Measurements from ENCODE around the gene METTL25B. TPM values are rescaled to one million over a fixed set of nuclear protein-coding genes. Genes with fewer than 3 reads are reported as not detected.

The METTL25B gene
- total RNA-seq, 1 donor, result 8.3 TPM

GRCh38 chr1:156696755-156697154 is 31.5 kb upstream of the METTL25B start:
- Histone ChIP-seq H2AFZ (ENCODE audit: low read length) (no peak overlapping the region), H3K9me3 (ENCODE audit: low read depth, low read length) (no peaks in the 10 kb centered on the region), H4K20me1 (ENCODE audit: insufficient read depth, low read length) (no peaks in the 10 kb centered on the region), H3K27me3 (ENCODE audit: insufficient read depth, low read length) (peaks cover 5% of the 10 kb centered on the region), H3K36me3 (ENCODE audit: insufficient read depth, low read length) (no peaks in the 10 kb centered on the region), H3K4me3 (ENCODE audit: insufficient read depth, low read length) (no peak overlapping the region), H3K4me1 (ENCODE audit: insufficient read depth, low read length) (peaks cover 6% of the 10 kb centered on the region), H3K79me2 (ENCODE audit: insufficient read depth, low read length) (no peaks in the 10 kb centered on the region), H3K27ac (ENCODE audit: low read depth, low read length) (no peak overlapping the region), H3K4me2 (ENCODE audit: insufficient read depth, low read length) (no peak overlapping the region)
- TF ChIP-seq, protein P1, sequence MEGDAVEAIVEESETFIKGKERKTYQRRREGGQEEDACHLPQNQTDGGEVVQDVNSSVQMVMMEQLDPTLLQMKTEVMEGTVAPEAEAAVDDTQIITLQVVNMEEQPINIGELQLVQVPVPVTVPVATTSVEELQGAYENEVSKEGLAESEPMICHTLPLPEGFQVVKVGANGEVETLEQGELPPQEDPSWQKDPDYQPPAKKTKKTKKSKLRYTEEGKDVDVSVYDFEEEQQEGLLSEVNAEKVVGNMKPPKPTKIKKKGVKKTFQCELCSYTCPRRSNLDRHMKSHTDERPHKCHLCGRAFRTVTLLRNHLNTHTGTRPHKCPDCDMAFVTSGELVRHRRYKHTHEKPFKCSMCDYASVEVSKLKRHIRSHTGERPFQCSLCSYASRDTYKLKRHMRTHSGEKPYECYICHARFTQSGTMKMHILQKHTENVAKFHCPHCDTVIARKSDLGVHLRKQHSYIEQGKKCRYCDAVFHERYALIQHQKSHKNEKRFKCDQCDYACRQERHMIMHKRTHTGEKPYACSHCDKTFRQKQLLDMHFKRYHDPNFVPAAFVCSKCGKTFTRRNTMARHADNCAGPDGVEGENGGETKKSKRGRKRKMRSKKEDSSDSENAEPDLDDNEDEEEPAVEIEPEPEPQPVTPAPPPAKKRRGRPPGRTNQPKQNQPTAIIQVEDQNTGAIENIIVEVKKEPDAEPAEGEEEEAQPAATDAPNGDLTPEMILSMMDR (IDR thresholded peaks at IDR 0.05; ENCODE audit: extremely low read depth, low read depth, low read length), result no peak
- DNase-seq (ENCODE audit: insufficient read length, low spot score, missing footprints), result peak; percentile 49

DNA sequence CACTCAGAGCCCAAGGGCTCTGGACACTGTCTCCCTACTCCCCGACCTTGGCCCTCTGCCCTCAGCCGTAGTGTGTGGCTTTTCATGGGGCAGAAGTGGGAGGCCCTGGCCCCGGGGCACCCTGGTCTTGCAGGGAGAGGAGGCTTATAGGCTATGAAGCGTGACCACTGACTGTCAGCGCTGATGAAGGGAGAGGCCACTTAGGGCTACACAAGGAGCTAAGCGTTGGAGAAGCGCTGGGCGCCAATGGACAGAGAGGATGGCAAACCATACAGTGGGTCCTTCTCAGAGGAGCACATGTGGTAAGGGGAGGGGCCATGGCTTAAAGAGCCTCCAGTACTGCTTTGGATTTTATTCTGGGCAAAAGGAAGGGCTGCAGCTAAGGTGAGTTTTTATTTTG is 30.8 kb upstream of the METTL25B start:
- Histone ChIP-seq H2AFZ (ENCODE audit: low read length) (no peak overlapping the region), H3K9me3 (ENCODE audit: low read depth, low read length) (no peaks in the 10 kb centered on the region), H3K79me2 (ENCODE audit: insufficient read depth, low read length) (no peaks in the 10 kb centered on the region), H3K4me2 (ENCODE audit: insufficient read depth, low read length) (no peak overlapping the region), H3K4me3 (ENCODE audit: insufficient read depth, low read length) (no peak overlapping the region), H3K36me3 (ENCODE audit: insufficient read depth, low read length) (no peaks in the 10 kb centered on the region), H4K20me1 (ENCODE audit: insufficient read depth, low read length) (no peaks in the 10 kb centered on the region), H3K27me3 (ENCODE audit: insufficient read depth, low read length) (peaks cover 5% of the 10 kb centered on the region), H3K27ac (ENCODE audit: low read depth, low read length) (no peak overlapping the region), H3K4me1 (ENCODE audit: insufficient read depth, low read length) (no peaks in the 10 kb centered on the region)
- DNase-seq (ENCODE audit: insufficient read length, low spot score, missing footprints), result peak; percentile 11
- TF ChIP-seq, protein P1 (IDR thresholded peaks at IDR 0.05; ENCODE audit: extremely low read depth, low read depth, low read length), result no peak

DNA sequence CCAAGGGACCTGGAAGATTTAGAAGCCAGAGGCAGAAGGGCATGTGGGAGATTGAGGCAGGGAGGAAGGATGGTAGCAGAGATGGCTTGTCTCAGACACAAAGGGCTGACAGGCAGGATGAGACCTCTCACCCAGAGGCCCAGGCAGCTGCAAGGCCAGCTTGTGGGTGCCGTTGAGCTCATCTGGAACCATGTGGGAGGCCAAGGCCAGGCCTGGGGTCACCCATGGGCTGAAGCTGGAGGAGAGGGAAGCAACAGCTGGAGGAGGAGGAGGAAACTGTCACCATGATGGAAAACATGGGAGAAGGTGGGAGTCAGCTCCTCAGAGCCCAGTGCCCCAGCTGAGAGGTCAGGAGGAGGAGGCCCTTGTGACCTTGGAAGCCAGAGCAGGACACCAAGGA is 29.3 kb upstream of the METTL25B start:
- Histone ChIP-seq H4K20me1 (ENCODE audit: insufficient read depth, low read length) (no peaks in the 10 kb centered on the region), H3K9me3 (ENCODE audit: low read depth, low read length) (no peaks in the 10 kb centered on the region), H3K4me1 (ENCODE audit: insufficient read depth, low read length) (no peaks in the 10 kb centered on the region), H2AFZ (ENCODE audit: low read length) (no peak overlapping the region), H3K36me3 (ENCODE audit: insufficient read depth, low read length) (no peaks in the 10 kb centered on the region), H3K27ac (ENCODE audit: low read depth, low read length) (no peak overlapping the region), H3K27me3 (ENCODE audit: insufficient read depth, low read length) (peaks cover 3% of the 10 kb centered on the region), H3K79me2 (ENCODE audit: insufficient read depth, low read length) (no peaks in the 10 kb centered on the region), H3K4me3 (ENCODE audit: insufficient read depth, low read length) (no peak overlapping the region), H3K4me2 (ENCODE audit: insufficient read depth, low read length) (no peak overlapping the region)
- peak; percentile 57 for DNase-seq (ENCODE audit: insufficient read length, low spot score, missing footprints)
- TF ChIP-seq, protein P1 (IDR thresholded peaks at IDR 0.05; ENCODE audit: extremely low read depth, low read depth, low read length), result no peak

DNA sequence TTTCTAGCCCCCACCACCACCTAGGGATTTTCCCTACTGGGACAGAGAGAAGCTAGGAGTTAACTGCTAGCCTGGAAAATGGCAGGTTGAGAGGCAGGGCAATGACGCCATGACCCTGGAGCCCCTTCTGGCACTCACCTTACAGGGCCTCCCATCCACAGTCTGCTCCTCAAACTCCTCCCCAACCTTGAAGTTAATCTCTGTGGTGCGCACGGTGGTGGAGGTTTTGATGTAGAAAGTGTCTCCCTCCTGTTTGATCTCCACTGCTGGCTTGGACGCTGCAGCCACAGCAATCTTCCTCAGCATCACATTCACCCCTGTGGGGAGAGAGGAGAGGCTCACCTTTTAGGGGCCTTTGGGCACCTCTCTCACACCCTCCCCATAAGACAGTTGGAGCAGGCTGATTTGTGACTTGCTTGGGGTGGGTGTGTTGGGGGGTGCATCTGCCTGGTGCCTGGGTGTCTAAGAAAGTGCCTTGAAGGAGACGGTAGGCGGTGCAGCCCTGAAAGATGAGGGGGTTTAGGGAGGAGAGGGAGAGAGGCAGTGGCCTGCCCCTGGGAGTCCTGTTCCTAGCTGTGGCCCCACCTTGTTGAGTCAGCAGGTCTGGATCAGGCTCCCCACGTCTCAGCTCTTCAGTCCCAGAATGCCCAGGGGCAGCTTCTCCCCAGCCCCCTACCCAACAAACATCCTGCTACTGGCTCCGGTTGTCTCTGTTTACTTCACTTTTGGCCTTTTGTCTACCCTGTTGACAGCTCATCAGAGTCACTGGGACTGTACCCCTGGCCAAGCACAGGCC is 27.3 kb upstream of the METTL25B start:
- TF ChIP-seq, protein P1 (IDR thresholded peaks at IDR 0.05; ENCODE audit: extremely low read depth, low read depth, low read length), result no peak
- Histone ChIP-seq H4K20me1 (ENCODE audit: insufficient read depth, low read length) (no peaks in the 10 kb centered on the region), H3K27ac (ENCODE audit: low read depth, low read length) (no peak overlapping the region), H3K4me2 (ENCODE audit: insufficient read depth, low read length) (no peak overlapping the region), H3K4me3 (ENCODE audit: insufficient read depth, low read length) (no peak overlapping the region), H3K9me3 (ENCODE audit: low read depth, low read length) (no peaks in the 10 kb centered on the region), H3K36me3 (ENCODE audit: insufficient read depth, low read length) (no peaks in the 10 kb centered on the region), H2AFZ (ENCODE audit: low read length) (no peak overlapping the region), H3K27me3 (ENCODE audit: insufficient read depth, low read length) (peaks cover 3% of the 10 kb centered on the region), H3K4me1 (ENCODE audit: insufficient read depth, low read length) (peaks cover 15% of the 10 kb centered on the region), H3K79me2 (ENCODE audit: insufficient read depth, low read length) (no peaks in the 10 kb centered on the region)
- peak; percentile 30 for DNase-seq (ENCODE audit: insufficient read length, low spot score, missing footprints)

Measured in osteoblast (primary cell).